GM19035 (cell line): ENCODE results near the gene CDKN2B-AS1.
A peak's percentile ranks its signal among the peaks of the same experiment; 100 is the strongest.
"Not testable (repeated sequence)": the region's sequence is repeated elsewhere in the genome, so short reads cannot be mapped to it uniquely, and the experiment has no call there.

ENCODE experiments used
- ATAC-seq: cut with Tn5 transposase; IDR thresholded peaks from one replicate; pipeline ENCODE4 v1.9.1; 2021; ENCODE audit not compliant: unreplicated experiment

Gene CDKN2B-AS1

DNA sequence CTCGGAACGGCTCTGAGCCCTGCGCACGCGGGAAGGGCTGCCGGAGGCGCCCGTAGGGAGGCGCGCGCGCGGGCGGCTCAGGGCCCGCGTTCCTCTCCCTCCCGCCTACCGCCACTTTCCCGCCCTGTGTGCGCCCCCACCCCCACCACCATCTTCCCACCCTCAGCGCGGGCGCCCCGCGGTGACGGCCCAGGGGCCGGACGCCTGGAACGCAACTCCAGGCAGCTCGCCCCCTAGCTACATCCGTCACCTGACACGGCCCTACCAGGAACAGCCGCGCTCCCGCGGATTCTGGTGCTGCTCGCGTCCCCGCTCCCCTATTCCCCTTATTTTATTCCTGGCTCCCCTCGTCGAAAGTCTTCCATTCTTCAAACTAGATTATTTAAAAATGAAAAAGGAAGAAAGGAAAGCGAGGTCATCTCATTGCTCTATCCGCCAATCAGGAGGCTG is at the start of gene CDKN2B-AS1:
TSS of gene CDKN2B-AS1 (plus strand) at position 236 of the 450 bp plus-strand sequence.
- ATAC-seq = peak; percentile 49

DNA sequence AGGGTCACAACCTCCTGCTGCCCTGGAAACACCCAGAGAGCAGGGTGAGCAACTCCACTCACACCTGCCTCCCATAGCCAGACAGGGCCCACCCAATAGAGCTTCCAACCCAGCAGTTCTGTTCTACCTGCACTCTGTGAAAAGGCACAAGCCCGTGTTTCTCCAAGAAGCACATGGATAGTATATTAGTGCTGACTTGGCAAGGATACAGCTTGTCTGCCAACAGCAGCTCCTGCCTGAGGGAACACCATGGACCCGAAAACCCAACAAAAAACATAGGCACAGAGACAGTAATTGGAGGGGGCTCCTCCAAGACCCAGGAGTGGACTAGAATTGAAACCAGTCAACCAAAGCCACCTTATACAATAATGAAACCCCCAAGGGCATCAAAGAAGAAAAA is 49.0 kb upstream of the CDKN2B-AS1 start:
- ATAC-seq = no peak

DNA sequence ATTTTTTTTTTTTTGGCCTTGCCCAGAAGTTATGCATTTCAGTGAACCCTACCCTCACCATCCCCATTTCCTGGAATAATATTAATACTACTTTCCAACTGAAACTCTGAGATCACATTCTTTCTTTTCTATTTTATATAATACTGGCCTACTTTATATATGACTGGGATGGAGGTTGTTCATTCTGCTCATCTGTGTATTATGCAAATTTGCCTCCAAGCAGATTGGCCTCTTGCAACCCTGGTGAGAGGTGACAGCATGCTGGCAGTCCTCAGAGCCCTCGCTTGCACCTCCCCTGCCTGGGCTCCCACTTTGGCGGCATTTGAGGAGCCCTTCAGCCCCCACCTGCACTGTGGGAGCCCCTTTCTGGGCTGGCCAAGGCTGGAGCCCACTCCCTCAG is 35.8 kb upstream of the CDKN2B-AS1 start:
- ATAC-seq = no peak

DNA sequence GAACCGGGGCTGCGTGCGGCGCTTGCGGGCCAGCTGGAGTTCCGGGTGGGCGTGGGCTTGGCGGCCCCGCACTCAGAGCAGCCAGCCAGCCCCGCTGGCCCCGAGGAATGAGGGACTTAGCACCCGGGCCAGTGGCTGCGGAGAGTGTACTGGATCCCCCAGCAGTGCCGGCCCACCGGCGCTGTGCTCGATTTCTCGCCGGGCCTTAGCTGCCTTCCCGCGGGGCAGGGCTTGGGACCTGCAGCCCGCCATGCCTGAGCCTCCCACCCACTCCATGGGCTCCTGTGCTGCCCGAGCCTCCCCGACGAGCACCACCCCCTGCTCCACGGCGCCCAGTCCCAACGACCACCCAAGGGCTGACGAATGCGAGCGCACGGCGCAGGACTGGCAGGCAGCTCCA is 35.3 kb upstream of the CDKN2B-AS1 start:
- not testable (repeated sequence) for ATAC-seq

DNA sequence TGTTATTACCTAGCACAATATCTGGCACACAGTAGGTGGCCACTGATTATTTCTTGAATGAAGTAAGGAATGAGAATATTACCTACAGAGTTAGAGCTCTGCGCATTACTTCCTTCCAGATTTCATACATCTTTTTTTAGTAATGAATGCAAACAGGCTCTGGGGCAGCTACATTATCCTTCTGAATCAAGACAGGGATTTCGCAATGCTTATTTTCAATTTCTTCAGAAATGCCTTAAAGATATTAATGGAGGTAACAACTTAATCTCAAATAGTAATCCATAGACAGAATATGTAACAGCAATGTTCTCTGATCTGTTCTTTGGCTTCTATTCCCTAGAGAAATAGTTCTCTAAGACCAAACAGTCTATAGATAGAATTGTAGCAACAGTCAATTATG is 33.0 kb upstream of the CDKN2B-AS1 start:
- no peak for ATAC-seq

DNA sequence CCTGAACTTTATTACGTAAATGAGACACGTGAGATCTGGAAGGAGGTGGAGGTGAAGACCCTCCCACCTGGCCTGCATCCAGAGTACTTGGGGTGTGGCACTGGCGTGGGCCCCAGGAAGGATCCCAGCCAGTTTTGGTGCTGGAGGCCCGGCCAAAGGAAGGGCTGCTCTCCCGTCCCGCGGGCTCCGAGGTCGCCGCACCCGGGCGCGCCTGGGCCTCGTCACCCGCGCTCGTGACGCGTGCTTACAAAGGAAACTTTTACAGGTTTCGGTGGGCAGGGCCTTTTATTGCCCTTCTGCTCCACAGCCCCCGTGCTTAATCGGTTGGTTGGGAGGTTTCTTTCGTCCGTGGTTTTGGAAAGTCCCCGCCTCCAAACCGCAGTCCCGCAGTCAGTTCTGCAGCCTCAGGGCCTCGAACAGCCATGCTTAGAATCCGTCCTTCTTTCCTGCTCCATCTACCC is 29.6 kb upstream of the CDKN2B-AS1 start:
- ATAC-seq = peak; percentile 61

DNA sequence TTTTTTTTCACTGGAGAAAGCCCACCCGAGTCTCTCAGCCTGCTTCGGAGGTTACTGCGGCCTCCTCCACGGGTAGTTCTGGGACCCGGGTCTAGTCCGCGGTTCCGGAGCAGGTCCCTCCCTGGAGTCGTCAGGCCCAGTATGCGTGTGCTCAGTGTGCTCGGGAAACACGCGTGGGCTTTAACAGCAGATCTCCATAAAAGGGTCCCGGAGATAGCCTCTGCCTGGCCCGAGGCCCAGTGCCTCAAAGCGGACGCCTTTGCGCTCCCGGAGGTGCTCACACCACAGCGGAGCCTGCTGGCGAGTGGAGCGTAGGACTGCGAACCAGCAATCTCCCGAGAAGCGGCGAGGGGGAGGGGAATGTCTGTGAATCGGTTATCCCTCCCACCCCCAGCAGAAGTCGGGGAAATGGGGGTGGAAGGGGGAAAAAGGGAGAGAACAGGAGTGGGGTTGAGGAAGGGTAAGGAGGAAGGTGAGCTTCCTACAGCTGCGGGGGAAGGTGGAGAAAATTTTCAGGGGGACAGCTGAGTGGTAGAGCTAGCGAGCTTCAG is 29.1 kb upstream of the CDKN2B-AS1 start:
- ATAC-seq = peak; percentile 90

DNA sequence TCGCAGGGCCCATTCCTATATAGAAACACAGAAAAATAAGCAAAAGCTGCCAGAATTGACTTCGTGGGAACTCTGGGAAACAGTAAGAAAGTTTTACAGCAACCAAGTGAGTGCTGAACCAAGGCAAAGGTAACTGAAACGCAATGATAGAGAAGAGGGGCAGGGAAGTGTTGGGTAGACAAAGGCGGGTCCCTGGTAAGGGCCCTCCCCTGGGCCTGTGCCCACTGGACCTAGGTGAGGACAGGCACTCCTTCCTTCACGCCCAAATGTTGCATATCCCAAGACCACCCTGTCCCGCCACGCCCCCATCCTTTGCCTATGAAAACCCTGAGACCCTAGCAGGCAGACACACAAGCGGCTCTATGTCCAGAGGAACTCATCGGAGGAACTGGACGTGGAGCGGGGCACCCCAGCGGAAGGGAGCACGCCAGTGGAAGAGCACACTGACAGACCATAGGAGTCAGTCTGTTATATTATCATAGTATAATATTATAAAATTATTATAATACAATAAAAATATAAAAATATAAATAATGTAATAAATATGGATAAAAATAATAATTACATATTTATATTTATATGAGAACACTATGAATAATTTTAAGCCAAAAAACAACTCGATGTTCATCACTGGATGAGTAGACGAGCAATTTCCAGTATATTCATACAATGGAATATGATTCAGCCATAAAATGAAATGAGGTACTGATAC is 28.3 kb upstream of the CDKN2B-AS1 start:
- ATAC-seq = no peak

DNA sequence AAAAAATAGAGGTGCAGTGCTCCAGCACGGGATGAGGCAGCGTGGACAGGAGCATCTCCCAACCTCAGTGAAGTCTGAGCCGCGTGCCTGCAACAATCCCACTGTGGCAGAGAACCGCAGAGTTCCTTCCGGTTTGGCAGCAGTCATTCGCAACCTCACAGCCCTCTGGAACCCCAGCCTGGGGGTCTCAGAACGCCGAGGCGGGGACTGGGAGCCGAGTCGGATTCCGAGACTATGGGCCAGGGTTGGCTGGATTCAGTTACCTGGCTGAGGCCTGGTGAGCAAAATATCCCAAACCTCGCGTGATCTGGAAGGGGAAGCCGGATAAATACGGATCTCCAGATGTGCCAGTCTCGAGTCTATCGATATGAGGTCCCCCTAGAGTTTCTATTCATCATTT is 27.4 kb upstream of the CDKN2B-AS1 start:
- no peak for ATAC-seq

DNA sequence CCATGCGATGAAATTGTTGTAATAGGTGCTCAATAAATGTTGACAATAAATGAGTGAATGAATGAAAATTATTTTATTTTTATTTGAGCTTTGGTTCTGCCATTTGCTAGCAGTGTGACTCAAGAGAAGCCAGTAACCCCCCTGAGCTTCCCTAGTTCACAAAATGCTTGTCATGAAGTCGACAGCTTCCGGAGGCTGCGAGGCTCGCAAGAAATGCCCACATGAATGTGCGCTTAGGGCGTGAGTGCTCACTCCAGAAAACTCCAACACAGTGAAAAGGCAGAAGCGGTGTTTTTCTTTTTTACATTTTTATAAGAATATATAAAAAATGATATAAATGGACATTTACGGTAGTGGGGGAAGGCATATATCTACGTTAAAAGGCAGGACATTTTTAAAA is 26.9 kb upstream of the CDKN2B-AS1 start:
- no peak for ATAC-seq

DNA sequence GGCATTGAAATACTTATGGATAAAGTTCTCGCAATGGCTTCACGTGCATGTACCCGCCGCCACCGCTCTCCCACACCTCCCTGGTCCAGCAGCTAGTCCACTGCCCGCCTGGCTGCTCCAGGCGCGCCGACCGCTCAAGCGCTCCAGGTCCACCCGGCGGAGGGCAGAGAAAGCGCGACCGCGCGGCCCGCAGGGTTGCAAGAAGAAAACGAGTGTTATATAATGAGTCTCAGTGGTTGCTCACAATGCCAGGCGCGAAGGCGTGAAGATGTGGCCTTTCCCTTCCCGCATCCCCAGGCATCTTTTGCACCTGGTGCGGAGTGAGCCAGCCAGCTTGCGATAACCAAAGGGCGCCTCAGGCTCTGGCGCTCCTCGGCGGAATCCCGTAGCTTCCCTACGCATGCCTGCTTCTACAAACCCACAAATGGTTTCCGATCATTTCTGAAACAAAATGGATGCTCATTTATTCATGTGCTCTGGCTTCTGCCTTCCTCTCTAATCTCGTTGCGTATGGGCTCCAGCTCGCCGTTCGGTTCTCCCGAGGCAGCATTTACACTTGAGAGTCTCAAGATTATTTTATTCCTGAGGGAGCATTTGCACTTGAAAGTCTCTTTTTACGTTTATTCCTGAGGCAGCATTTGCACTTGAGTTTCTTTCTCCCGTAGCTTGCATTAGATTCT is 26.1 kb upstream of the CDKN2B-AS1 start:
- ATAC-seq = no peak

DNA sequence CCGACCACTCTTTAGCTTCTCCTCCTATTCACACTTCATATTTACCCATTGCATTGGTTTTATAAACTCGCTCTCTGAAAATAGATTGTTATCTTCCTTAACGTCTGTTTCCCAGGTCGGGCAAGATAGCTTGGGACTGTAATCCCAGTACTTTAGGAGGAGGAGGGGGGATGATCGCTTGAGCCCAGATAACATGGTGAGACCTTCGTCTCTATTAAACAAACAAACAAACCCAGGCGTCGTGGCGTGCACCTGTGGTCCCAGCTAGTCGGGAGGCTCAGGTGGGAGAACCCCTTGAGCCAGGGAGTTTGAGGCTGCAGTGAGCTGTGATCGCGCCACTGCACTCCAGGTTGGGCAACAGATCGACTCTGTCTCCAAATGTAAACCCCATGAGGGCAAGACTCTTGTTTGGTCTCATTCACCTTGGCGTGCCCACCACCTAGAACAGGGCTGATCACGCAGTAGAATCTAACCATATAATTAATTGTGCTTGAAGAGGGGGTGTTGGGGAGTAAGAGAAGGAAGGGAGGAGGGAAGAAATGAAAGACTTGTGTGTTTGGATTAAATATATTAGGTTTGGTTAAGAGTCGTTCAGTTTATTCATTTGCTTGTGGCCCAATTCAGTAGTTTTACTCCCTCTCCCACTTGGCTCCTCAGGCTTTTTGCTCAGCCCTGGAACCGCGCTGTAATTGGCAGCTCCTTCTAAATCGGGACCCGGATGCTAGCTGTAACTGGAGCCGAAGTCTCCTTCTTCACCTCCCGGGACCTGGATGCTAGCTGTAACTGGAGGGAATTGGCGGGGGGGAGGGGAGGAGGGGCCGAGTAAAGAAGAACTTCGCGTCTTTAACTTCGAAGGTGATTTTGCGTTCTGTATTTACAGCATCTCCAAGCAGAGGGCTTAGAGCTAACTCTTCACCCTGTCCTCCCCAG is 25.3 kb upstream of the CDKN2B-AS1 start:
- ATAC-seq = no peak

DNA sequence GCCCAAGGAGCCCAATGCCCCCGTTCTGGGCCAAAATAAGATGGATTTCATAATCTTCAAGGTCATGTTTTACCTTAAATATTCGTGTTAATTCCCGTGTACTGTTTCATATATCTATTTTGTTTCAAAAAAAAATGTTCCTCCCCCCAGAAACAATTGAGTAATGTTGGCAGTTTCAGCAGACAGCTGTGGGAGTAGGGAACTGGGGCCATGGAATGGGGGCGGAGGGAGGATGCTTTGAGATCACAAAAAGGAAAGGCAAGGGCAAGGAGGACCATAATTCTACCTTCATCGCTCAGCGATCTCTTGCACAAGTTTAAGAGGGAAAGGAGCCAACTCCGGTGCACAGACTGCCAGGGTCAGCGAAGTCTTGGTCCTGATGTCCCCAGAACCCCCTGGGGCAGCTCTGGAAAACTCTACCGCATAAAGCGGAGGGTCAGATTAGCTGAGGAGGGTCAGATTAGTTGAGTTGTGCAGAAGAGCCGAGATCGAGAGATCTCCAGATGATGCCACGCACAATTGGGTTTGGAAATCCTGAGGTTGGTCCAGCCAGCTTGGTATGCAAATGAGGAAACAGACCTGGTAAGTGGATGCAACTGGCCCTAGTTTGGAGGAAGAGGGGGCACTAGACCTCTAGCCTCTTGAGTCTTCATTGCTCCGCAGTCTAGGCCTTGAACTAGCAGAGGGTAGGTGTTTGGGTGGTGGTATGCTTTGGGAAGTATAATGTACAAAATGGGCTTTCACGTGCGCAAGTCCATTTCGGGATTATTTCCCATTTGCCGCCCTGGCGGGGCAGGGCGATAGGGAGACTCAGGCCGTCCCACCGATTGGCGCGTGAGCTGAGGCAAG is 24.4 kb upstream of the CDKN2B-AS1 start:
- no peak for ATAC-seq

DNA sequence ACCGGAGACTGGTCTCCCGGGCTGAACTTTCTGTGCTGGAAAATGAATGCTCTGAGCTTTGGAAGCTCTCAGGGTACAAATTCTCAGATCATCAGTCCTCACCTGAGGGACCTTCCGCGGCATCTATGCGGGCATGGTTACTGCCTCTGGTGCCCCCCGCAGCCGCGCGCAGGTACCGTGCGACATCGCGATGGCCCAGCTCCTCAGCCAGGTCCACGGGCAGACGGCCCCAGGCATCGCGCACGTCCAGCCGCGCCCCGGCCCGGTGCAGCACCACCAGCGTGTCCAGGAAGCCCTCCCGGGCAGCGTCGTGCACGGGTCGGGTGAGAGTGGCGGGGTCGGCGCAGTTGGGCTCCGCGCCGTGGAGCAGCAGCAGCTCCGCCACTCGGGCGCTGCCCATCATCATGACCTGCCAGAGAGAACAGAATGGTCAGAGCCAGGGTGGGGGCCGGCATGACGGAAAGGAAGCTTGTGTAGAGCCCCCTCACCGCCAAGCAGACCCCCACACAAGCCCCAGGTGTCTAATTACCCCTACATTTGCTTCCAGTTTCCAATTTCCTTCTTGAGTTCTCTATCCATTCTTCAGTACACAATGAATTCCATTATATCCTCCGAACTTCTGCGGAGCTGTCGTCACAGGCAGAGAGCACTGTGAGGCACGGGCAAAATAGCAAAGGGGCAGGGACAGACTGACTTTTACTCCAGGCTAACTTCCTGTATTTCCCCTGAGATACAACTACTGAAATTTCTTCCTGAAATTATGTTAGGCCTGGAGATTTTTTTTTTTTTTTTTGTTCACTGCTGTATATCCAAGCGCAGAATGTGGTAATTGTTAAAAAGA is 23.6 kb upstream of the CDKN2B-AS1 start:
- no peak for ATAC-seq

DNA sequence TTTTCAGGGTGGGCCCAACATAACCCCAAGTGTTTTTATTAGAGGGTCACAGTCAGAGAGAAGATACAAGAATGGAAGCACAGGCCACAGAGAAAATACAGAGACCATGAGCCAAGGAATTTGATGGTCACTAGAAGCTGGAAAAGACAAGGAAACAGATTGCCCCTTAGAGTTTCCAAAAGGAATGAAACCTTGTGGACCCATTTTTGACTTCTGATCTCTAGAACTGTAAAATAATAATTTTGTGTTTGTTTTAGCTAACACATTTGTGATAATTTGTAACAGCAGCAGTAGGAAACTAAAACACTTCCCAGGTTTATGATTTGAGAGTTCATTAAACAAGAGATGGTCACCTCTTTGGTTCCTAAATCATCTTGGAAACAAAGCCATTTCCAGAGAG is 22.2 kb upstream of the CDKN2B-AS1 start:
- ATAC-seq = no peak

DNA sequence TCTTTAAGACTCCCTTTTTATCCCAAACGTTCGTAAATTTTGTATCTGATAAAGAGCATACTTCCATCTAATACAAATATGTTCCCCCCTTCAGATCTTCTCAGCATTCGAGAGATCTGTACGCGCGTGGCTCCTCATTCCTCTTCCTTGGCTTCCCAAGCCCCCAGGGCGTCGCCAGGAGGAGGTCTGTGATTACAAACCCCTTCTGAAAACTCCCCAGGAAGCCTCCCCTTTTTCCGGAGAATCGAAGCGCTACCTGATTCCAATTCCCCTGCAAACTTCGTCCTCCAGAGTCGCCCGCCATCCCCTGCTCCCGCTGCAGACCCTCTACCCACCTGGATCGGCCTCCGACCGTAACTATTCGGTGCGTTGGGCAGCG is 20.3 kb upstream of the CDKN2B-AS1 start:
- no peak for ATAC-seq

DNA sequence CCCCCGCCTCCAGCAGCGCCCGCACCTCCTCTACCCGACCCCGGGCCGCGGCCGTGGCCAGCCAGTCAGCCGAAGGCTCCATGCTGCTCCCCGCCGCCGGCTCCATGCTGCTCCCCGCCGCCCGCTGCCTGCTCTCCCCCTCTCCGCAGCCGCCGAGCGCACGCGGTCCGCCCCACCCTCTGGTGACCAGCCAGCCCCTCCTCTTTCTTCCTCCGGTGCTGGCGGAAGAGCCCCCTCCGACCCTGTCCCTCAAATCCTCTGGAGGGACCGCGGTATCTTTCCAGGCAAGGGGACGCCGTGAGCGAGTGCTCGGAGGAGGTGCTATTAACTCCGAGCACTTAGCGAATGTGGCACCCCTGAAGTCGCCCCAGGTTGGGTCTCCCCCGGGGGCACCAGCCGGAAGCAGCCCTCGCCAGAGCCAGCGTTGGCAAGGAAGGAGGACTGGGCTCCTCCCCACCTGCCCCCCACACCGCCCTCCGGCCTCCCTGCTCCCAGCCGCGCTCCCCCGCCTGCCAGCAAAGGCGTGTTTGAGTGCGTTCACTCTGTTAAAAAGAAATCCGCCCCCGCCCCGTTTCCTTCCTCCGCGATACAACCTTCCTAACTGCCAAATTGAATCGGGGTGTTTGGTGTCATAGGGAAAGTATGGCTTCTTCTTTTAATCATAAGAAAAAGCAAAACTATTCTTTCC is 19.7 kb upstream of the CDKN2B-AS1 start:
- ATAC-seq = peak; percentile 69

DNA sequence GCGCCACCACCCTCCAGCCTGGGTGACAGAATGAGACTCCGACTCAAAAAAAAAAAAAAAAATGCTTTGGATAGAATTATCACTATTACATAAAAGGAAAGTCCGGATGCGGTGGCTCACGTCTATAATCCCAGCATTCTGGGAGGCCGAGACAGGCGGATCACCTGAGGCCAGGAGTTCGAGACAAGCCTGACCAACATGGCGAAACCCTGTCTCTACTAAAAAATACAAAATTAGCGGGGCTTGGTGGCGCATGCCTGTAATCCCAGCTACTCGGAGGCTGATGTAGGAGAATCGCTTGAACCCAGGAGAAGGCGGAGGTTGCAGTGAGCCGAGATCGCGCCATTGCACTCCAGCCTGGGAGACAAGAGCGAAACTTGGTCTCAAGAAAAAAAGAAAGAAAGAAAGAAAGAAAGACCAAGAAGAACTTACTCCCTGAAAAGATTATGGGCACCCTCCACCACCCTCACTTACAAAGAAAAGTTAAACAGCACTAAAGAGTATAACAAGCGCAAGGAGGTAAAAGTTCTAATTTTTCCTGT is 18.2 kb upstream of the CDKN2B-AS1 start:
- ATAC-seq = no peak
